Measurements from ENCODE around the gene PGAM2. TPM values are rescaled to one million over a fixed set of nuclear protein-coding genes. Genes with fewer than 3 reads are reported as not detected.

PGAM2 gene
- total RNA-seq, 4 donors from 2014 or later: 2.3 to 5.0 TPM; not detected in 2

DNA sequence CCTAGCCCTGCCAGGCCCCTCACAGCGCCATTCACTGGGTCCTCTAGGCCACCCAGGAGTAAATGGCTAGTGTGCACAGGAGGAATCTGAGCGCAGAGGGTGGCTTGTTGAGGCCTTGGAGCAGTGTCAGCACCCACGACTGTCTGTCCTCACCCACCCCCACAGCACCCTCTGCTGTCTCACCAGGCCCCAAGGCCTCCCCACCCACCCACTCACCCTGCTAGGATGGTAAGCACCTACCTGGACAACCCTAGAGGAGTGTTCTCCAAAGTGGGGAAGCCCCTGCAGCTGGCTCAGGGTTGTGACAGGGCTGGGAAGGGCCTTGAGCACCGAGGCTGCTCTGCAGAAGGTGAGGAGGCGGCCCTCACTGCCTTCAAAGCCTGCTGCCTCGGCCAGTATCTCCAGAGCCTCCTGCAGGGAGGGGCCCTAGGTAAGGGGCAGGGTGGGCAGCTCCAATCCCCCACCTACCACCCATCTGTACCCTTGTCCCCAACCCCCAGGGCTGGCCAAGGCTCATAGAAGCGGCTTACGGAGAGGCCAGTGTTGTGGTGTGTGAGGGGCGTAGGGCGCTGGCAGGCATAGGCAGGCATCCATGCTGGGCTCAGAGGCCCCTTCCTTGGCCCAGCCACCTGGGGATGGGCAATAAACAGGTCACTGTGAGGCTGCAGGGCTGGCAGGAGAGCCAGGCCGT lies 14.1 kb upstream of the PGAM2 start:
- whole genome bisulfite sequencing: 92% methylated on average over 4 of the region's 11 CpGs
- DNase-seq (ENCODE audit: low spot score in 2 of 2): no peak

DNA sequence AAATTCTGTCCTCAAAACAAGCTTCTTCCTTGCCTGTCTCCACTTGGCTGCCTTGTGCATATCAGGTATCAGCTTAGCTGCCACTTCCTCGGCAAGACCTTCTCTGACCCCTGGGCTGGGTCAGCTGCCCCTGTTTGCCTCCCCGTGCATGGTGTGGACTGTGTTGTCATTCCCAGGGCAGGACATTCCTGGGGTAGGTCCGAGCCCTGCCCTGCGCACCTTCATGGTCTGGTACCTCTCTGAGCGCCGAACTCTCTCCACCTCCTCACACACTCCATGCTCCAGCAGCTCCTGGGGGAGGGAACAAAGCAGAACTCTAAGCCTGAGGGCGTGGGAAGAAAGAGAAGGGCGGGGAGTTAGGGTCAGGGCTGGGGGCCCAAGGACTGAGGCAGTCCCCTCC lies 13.2 kb upstream of the PGAM2 start:
- no peak for DNase-seq (ENCODE audit: low spot score in 2 of 2)
- Histone ChIP-seq H3K9me3 (no peaks in the 10 kb centered on the region), H3K27ac (no peak overlapping the region), H3K4me1 (peaks cover 48% of the 10 kb centered on the region), H3K36me3 (peaks cover 61% of the 10 kb centered on the region), H3K4me3 (no peak overlapping the region), H3K27me3 (no peaks in the 10 kb centered on the region)
- WGBS: 85% methylated on average over 8 of the region's 8 CpGs
- TF ChIP-seq EP300 (IDR thresholded peaks at IDR 0.05): no peak
- no peak for TF ChIP-seq POLR2A (IDR thresholded peaks at IDR 0.05)
- TF ChIP-seq, protein P1, sequence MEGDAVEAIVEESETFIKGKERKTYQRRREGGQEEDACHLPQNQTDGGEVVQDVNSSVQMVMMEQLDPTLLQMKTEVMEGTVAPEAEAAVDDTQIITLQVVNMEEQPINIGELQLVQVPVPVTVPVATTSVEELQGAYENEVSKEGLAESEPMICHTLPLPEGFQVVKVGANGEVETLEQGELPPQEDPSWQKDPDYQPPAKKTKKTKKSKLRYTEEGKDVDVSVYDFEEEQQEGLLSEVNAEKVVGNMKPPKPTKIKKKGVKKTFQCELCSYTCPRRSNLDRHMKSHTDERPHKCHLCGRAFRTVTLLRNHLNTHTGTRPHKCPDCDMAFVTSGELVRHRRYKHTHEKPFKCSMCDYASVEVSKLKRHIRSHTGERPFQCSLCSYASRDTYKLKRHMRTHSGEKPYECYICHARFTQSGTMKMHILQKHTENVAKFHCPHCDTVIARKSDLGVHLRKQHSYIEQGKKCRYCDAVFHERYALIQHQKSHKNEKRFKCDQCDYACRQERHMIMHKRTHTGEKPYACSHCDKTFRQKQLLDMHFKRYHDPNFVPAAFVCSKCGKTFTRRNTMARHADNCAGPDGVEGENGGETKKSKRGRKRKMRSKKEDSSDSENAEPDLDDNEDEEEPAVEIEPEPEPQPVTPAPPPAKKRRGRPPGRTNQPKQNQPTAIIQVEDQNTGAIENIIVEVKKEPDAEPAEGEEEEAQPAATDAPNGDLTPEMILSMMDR (IDR thresholded peaks at IDR 0.05): no peak
- no peak for TF ChIP-seq POLR2AphosphoS5 (IDR thresholded peaks at IDR 0.05)

More for the DNA sequence above, 14.1 kb upstream of the PGAM2 start:
- Histone ChIP-seq H3K36me3 (peaks cover 58% of the 10 kb centered on the region), H3K4me1 (peaks cover 46% of the 10 kb centered on the region), H3K27ac (no peak overlapping the region), H3K4me3 (no peak overlapping the region), H3K27me3 (no peaks in the 10 kb centered on the region), H3K9me3 (no peaks in the 10 kb centered on the region)
- TF ChIP-seq POLR2A (IDR thresholded peaks at IDR 0.05) (no peak), POLR2AphosphoS5 (IDR thresholded peaks at IDR 0.05) (no peak)
- TF ChIP-seq, protein P1 (IDR thresholded peaks at IDR 0.05): no peak

DNA sequence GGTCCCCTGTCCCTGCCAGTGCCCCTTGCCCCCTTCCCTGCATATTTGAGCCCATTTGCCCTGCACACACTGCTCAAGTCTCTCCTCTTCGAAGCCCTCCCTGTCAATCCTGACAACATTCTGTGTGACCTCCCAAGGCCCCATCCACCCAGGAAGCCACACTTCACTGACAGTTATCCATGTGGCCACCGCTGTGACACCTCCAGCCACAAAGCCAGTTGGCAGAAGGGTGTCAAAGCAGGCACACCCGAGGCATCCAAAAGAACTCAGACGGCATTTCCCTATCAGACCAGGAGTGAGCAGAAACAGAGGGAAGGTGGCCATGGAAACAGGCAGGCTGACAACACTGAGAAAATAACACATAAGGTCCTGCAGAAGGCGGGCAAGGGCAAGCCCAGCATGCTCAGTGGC lies 12.3 kb upstream of the PGAM2 start:
- no peak overlapping the region for H3K27ac ChIP-seq
- no peaks in the 10 kb centered on the region for H3K9me3 ChIP-seq
- WGBS: 67% methylated on average over 5 of the region's 5 CpGs
- no peaks in the 10 kb centered on the region for H3K27me3 ChIP-seq
- DNase-seq (ENCODE audit: low spot score in 2 of 2): no peak
- peaks cover 66% of the 10 kb centered on the region for H3K36me3 ChIP-seq
- peaks cover 50% of the 10 kb centered on the region for H3K4me1 ChIP-seq
- TF ChIP-seq POLR2A (IDR thresholded peaks at IDR 0.05) (no peak), POLR2AphosphoS5 (IDR thresholded peaks at IDR 0.05) (no peak), EP300 (IDR thresholded peaks at IDR 0.05) (no peak)
- TF ChIP-seq, protein P1 (IDR thresholded peaks at IDR 0.05): no peak
- no peak overlapping the region for H3K4me3 ChIP-seq

DNA sequence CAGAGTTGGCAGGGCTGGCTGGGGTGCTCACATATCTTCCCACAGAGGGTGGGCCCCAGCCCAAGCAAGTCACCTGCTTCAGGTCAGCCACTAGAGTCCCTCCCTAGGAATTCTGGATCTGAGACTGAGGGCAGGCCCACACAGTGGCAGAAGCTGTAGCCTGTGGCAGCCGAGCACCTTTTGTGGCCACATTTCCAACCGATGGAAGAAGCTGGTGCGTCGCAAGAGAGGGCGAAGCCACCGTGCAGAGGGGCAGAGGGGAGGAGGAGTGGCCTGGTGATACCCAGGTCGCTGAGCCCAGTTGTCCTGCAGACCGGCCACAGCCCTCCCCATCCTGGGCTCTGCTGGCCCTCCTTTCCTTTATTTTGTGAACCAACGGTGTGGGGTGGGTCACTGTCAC lies 11.7 kb upstream of the PGAM2 start:
- TF ChIP-seq POLR2AphosphoS5 (IDR thresholded peaks at IDR 0.05) (no peak), POLR2A (IDR thresholded peaks at IDR 0.05) (no peak), EP300 (IDR thresholded peaks at IDR 0.05) (no peak)
- TF ChIP-seq, protein P1 (IDR thresholded peaks at IDR 0.05): no peak
- DNase-seq (ENCODE audit: low spot score in 2 of 2): no peak
- Histone ChIP-seq H3K4me3 (no peak overlapping the region), H3K27ac (no peak overlapping the region), H3K27me3 (no peaks in the 10 kb centered on the region), H3K9me3 (no peaks in the 10 kb centered on the region), H3K4me1 (peaks cover 56% of the 10 kb centered on the region), H3K36me3 (peaks cover 66% of the 10 kb centered on the region)
- WGBS: 84% methylated on average over 9 of the region's 9 CpGs

DNA sequence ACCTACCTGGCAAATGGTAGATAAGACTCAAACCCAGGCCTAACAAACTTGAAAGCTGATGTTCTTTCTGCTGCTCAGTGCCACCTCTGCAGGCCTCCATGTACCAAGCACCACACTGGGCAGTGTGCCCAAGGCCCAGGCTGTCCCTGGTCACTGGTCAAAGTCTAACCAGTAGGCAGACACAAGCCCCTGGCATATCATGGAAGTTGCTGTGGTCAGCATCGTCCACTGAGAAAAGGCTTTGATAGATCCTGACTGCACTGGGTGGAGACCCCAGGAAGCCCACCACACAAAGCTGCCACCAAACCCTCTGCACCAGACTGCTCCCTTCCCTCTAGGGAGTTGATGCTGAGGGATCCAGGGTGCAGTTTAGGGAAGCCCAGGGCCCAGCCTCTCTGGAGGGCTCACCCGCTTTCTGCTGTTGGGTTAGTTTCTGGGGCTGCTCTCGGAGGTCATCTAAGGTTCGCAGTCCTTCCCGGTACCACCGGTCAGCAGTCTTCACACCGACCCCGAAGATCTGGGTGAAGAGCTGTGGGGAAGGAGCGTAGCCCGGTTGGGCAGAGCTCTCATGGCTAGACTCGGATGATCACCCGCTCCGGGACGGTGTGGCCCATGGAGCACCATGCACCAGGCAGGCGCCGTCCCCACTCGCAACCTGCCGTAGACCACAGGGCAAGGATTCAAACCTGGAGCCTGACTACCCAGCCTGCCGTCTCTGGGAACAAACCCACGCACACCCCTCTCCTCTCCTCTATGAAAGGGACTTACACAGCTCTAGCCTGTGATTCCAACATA lies 10.9 kb upstream of the PGAM2 start:
- H3K4me3 ChIP-seq: no peak overlapping the region
- TF ChIP-seq, protein P1 (IDR thresholded peaks at IDR 0.05): no peak
- no peak for TF ChIP-seq POLR2AphosphoS5 (IDR thresholded peaks at IDR 0.05)
- TF ChIP-seq EP300 (IDR thresholded peaks at IDR 0.05): no peak
- no peak for TF ChIP-seq POLR2A (IDR thresholded peaks at IDR 0.05)
- WGBS: 95% methylated on average over 7 of the region's 20 CpGs
- no peaks in the 10 kb centered on the region for H3K9me3 ChIP-seq
- no peak overlapping the region for H3K27ac ChIP-seq
- H3K36me3 ChIP-seq: peaks cover 66% of the 10 kb centered on the region
- H3K27me3 ChIP-seq: no peaks in the 10 kb centered on the region
- H3K4me1 ChIP-seq: peaks cover 61% of the 10 kb centered on the region
- DNase-seq (ENCODE audit: low spot score in 2 of 2): no peak

Data from suprapubic skin (tissue), 4 donors.